COLO668 (cell line): ENCODE data around the gene EMC8.

Experiments used
- DNase-seq: peaks from one replicate; lab custom pipeline; 2025; ENCODE audit not compliant: unreplicated experiment; lab: John Stamatoyannopoulos, UW

The EMC8 gene

DNA sequence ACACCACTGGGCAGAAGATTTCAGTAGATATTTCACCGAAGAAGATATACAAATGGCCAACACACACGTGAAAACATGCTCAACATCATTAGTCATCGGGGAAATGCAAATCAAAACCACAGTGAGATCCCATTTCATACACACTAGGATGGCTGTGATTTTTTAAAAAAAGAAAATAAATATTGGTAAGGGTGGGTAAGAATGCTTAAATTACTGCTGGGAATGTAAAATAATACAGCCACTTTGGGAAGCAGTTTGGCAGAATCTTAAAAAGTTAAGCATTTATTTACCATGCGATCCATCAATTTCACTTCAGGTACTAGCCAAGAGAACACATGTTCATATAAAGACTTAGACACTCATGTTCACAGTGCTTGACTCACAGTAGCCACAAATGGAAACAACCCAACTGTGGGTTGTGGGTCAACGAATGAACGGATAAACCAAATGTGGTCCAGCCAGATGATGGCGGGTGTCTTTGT, 42.0 kb downstream of the EMC8 start:
- no peak for DNase-seq

DNA sequence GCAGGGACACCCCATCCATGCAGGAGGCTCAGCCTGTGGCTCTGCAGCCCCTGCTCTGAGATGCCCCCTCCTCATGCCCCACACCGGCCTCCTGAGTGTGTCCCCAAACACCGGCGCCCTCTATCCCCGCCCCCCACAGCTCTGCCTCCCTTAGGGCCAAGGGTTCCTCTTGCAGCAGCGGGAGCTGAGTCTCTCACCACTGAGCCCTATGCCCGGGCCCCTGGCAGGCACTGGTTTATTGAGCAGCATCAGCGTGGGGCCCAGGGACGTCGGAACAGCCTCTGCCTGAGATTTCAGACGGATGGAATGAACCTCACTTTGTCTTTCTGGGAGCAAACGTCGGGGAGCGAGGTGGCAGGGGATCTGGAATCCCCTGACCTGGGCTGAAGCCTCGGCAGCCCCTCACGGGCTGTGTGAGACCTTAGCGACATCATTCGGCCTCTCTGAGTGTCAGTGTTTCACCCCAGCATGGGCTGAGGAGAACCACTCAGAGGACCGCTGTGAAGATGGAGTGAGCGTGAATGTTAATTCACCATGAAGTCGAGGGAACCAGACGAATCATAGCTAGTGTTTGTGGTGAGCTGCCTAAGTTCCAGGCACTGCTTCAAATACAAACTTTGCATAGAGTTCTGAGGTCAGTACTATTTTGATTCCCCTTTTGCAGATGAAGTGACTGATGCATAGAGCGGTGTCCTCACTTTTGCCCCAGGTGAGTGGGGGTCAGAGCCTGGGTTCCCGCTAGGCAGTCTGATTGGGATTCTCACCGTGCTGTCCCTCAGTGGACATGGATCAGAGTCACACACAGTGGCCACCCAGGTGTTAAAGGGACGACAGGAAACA, 43.2 kb downstream of the EMC8 start:
- DNase-seq = no peak

DNA sequence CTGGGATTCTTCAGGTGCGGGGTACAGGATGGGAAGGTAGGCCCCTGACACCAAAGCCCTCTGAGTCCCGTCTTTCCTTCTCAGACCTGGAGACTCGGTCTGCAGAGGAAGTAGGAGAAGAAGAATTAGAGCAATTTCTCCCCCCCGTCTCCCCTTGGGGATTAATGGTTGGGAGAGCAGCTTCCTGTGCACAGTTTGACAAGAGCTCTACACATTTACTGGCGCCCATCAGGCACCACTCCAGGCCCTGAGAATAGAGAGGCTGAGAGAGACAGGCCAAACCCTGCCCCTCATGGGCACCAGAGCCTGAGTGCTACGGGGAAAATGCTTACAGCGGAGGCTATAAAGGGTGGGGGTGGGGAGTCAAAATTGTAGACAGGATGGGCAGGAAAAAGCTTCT, 44.9 kb downstream of the EMC8 start:
- DNase-seq = peak; percentile 41

DNA sequence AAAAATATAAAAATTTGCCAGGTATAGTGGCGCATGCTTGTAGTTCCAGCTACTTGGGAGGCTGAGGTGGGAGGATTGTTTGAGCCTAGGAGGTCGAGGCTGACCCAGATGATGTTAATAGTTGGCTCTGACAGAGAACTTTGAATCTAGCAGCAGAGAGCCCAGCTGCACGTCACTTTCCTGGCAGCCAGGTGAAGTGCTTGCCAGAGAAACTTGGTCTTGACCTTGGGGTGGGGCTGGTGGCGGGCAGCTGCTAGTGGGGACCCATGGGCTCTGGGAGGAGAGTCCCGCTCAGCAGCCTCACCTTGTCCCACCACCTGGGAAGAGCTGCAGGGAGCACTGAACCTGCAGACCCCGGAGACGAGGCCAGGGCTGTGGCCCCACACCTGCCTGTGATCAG, 45.4 kb downstream of the EMC8 start:
- no peak for DNase-seq

DNA sequence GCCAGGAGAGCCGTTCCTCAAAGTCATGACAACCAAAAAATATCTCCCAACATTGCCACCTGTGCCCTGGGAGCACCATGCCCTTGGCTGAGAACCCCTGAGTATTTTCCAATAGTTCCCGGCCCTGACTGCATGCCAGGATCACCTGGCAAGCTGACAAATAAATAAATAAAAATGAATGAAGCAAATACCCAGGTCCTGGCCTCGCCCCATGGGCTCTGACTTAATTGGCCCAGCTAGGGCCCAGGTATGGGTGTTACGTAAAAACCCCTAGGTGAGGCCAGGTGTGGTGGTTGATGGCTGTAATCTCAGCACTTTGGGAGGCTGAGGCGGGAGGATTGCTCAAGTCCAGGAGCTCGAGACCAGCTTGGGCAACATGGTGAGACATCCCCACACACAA, 45.8 kb downstream of the EMC8 start:
- no peak for DNase-seq

DNA sequence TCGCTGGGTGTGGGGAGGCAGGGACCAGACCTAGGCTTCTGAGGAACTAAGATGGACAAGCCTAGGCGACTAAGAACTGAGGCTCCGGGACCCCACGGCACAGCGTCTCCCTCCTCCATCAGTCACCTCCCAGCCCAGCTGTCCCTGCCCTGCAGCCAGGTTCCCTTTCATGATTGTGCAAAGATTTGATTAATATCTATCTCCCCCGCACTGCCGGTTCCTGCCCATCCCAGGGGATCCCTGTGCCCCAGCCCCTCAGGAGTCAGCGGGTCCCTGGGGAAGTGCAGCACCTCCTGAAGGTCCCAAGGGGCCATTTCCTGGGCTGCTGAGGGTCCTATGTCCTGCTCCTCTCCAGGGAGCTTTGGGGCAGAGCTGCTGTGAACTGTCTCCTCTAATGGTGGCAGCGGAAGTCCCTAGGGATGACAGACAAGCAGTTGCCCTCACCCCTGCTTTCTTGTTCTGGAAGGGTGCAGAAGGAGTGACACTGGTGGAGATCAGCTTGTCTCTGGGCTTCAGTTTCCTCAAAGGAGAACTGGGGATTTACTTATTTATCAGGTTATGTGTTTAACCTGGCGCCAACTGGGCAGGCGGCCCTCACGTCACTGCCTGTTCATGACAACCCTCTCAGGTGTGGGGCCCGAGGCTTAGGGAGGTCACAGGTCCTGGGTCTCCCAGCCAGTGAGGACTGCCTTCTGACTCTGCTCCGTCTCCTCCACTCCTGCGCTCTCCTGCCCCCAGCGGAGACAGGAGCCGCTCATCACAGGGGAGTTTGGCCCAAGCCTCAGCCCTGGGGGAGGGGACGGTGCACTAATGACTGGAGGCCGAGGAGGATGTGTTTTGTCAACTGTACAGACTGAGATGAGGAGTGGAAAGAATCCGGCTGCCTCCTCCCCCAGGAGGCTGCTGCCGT, 46.6 kb downstream of the EMC8 start:
- peak; percentile 18 for DNase-seq

DNA sequence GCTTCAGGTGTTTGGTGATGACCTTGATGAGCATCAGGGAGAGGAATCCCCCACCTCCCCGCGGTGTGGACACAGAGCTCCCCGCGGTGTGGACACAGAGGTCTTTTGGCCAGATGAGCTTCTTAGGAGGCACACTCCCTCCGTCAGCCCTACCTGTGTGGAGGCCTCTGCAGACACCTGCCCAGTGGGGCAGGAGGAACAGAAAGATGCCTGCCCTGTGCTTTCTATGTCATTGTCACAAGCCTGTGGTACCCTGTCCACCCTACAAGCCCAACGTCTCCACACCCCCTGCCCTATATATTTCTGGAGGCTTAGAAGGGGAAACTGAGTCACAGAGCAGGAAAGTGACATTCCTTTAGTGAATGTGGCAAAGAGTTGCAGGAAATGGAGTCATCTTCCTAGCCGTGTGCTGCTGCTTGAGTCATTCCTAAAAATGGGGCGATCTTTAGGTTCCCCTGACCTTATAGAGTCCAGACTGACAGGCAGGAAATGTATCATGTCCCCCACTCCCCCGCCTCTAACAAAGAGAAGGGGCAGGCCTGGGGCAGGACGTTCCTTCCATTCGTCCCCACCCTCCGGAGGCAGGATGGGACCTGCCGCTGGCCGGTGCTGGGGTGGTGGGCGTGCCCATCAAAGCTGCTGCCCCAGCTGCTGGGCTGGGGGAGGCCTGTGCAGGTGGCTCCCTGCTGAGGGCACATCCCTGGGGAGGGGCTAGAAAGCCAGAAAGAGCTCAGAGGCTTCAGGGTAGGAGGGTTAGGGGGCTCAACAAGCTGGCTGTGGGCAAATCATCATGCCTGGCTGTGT, 47.4 kb downstream of the EMC8 start:
- no peak for DNase-seq

DNA sequence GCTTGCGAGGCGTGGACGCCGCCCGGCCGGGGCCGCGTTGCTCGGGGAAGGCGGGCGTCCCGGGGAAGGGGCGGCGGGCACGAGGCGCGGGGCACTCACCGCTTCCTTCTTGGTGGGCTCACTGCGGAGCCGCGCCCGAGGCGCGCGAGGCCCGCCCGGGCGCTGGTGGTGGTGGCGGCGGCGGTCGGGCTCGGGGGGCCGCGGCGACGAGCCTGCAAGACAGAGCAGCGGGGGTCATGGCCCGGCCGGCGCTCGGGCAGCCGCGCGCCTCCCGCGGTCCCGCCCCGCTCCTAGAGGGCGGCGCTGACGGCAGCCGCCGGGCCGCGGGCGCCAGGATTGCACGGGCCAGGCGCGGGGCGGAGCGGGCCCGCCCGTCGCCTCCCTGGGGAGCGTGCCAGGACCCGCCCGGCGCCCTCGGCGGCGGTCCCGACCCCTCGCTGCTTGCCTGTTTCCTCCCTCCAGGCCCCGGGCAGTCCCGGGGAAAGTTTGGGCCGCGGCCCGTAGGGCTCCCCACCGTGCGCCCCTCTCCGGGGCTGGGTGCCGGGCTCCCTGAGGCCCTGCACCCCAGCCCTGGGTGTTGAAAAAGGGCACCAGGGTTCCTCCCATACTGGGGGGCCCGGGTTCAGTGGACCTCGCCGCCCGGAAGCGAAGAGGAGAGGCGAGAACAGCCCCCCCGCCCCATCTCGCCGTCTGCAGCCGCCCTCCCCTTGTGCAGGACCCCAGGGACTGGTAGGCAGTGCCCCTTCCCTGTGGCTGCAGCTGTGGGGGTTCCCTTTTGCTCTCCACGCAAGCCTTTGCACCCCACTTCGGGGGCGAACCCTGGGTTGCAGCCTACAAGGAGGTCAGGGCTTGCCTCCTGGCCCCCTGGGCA, 48.3 kb downstream of the EMC8 start, which contains the start of gene C16orf74:
C16orf74 (minus strand) TSS at position 270 of the 871 bp plus-strand sequence. CDS start 15,879 bp downstream, outside the sequence.
- peak; percentile 53 for DNase-seq

DNA sequence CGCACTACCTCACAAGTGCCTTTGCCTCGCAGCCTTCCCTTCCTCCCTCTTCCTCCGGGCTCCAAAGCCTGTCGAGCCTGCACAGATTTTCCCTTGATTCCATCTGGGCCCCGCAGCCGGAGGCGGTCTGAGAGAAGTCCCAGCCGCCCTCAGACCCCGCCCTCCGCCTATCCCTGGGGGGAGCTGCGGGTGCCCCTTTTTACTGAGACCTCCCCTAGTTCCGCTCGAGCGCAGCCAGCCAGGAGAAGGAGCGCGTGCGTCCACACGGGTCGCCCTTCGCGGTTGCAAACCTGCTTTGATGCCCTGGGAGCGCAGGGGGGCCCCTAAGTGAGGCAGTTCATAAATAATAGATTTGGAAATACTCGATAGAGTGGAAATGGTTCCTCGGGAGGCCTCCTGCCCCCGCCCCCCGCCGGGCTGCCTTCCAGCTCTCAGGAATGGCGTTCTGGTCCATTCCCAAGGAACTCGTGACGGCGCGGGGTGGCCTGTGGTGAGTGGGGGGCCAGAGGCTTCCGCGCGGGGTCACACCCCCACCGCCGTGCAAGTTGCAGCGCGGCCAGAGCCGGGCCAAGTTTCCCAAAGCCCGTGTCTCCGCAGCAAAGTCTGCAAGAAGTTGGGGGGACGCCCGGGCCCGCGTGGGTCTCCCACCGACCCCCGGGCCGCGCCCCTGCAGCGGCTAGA, 49.1 kb downstream of the EMC8 start:
- DNase-seq = peak; percentile 19

DNA sequence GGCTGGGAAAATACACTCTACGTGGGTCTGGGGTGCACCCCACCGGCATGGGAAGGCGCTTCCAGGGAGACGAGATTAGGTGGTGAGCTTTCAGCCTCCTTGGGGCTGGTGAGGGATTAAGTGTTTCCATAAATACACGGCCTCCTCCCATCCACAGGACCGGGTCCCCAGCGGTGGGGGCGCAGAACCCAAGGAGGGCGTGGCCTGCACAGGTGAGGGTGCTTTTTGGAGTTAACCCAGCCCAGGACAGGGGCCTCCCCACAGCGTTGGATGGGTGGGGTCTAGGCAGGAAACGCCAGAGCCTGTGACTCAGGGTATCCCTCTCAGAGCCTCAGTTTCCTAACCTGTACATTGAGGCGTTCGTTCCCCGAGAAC, 49.6 kb downstream of the EMC8 start:
- no peak for DNase-seq

DNA sequence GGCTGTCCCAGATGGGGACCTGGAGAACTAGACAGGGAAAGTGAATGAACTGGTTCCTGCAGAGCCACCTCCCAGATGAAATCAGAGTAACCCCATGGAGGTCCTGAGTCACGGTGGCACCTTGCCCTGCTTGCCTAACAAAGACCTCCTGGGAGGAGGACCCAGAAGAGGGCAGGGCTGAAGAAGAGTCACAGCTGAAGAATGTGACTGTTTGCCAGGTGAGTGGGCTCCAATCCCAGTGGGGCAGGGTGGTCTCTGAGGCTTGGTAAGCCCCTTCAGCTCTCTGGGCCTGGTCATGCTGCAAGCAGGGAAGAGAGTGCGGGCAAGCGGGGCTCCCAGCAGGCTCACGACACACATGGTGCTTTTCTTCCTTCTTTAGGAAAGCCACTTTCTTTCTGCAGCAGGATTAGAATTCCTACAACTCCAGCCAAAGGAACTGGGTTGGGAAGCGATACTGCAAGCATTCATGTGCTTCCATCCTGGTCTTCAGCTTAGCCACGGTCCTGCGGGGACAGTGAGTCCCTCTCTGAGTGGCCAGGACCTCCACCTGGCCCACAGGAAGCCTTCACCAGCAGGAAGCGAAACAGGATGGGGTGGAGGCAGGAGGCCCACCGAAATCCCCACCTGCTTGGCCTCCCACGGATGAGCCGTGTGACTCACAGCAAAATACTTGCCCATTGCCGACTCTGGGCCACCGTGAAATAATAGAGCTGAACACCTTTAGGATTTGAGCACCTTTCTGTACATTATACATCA, 52.7 kb downstream of the EMC8 start:
- DNase-seq = no peak

DNA sequence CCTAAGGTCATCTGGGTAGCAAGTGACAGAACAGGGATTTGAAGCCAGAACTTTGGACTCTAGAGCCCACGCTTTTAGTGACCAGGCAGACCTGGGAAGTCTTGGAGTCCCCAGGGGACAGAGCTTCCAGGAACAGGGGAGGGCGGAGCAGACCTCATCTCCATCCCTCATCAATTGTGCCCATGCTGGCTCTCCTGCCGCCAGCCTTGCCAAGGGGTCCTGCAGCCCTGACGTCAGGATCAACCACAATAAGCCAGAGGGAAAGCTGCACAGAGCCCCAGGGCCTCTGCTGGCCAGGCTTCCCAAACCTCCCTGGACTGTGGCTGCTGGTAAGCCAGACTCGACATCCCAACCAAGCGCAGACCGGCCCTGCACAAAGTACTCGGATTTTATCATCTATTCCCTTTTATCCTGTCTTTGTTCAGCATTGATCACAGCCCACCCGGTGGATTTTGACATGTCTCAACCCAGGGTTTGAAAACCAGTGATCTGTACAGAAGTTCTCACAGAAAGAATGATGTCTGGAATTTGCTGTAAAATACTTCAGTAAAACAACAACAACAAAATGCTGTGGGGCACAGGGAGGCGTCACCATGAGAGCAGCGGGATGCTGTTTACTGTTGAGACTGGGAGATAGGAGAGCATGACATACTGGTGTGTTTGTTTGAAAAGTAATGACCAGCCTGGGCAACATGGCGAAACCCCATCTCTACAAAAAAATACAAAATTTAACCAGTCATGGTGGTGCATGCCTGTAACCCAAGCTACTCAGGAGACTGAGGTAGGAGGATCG, 60.2 kb downstream of the EMC8 start:
- no peak for DNase-seq

DNA sequence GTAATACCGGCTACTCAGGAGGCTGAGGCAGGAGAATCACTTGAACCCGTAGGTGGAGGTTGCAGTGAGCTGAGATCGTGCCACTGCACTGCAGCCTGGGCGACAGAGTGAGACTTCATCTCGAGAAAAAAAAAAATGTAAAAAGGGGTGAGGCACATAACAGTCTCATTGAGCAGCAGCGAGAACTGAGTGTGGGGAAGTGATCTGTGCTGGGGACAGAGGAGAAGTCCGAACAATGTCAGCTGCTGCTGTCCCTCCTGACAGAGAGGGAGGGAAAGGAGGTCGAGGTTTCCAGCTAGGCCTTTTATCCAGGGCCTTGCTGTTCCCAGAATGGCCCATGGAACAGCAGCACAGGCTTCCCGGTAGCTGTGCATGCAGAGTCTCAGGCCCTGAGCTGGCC, 62.4 kb downstream of the EMC8 start:
- DNase-seq = no peak

DNA sequence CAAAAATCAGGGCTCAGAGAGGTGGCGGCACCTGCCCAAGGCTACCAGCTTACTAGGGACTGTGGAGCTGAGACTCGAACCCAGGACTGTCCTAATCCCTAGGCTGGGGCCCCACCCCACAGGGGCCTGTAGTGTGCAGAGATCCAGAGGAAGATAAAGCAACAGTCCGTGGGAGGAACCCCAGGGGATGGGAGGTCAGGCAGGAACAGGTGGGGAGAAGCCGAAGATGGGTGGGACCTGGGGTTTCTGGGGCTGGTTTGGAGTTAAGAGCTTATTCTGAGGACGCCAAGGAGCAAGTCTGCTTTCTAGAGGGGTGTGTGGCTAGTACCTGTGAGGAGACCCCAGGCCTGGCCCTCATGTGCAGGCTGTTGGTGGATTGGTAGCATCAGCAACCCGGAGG, 63.4 kb downstream of the EMC8 start:
- no peak for DNase-seq

DNA sequence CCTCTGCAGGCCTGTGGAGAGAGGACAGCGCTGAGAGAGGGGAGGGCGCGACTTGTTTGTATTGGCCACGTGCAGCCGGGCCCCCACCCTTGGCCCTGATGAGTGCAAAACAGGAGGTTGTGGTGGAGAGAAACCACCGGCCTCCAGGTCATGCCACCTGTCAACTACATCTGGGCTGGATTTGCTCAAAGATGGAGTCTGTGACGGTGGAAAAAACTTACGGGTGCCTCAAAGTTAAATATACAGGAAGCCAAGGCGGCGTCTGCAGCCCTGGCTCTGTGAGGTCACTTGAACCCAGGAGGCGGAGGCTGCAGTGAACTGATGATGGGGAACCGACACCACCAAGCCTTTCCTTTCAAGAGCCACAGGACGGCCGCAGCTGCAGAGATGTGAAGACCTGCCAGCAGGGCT, 64.1 kb downstream of the EMC8 start:
- DNase-seq = no peak

DNA sequence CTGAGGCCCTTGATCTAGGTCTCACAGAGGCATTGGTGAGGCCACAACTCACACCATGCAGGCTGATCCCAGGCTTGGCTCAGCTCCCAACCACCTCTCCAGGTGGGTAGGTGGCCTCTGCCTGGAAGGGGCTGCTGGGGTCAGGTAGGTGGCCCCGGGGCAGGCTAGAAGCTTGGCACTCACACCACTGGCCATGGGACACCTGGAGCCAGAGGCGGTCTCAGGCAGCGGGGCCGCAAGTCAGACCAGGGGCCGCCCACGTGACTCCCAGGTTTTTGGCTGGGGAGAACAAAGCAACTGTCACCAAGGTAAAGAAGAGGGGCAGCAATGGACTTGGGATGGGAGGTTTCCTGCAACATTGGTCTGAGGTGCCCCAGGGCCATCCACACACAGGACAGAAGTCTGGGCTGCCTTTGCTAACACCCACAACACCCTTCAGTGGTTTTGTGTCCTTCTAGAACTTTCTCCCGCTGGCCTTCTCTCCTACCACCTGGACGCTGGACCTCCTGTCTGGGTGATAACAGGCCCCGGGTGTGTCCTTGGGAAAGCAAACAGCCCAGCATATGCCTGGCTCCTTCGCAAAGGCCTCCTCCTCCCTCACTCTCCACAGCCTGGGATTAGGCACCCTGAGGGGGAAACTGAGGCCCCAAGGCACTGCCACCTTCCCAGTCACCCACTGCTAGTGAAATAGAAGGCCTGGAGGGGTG, 64.9 kb downstream of the EMC8 start:
- no peak for DNase-seq

DNA sequence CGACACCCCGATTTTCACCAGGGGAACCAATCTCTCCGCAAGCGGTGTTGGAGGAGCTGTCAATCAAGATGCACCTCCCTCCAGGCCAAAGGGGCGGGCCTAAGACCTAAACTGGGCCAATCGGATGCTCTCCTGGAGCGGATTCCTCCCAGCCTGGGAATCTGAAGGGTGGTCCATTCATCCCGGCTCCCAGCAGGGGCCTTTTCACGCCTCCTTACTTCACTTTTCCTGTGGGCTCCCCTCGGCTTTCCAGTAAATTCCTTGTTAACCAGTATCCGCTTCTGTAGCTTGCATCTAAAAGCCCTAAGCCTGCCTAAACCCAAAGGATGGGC, 65.5 kb downstream of the EMC8 start:
- DNase-seq = no peak
